Measurements from ENCODE around the gene CXCL16.

The CXCL16 gene, protein sequence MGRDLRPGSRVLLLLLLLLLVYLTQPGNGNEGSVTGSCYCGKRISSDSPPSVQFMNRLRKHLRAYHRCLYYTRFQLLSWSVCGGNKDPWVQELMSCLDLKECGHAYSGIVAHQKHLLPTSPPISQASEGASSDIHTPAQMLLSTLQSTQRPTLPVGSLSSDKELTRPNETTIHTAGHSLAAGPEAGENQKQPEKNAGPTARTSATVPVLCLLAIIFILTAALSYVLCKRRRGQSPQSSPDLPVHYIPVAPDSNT

DNA sequence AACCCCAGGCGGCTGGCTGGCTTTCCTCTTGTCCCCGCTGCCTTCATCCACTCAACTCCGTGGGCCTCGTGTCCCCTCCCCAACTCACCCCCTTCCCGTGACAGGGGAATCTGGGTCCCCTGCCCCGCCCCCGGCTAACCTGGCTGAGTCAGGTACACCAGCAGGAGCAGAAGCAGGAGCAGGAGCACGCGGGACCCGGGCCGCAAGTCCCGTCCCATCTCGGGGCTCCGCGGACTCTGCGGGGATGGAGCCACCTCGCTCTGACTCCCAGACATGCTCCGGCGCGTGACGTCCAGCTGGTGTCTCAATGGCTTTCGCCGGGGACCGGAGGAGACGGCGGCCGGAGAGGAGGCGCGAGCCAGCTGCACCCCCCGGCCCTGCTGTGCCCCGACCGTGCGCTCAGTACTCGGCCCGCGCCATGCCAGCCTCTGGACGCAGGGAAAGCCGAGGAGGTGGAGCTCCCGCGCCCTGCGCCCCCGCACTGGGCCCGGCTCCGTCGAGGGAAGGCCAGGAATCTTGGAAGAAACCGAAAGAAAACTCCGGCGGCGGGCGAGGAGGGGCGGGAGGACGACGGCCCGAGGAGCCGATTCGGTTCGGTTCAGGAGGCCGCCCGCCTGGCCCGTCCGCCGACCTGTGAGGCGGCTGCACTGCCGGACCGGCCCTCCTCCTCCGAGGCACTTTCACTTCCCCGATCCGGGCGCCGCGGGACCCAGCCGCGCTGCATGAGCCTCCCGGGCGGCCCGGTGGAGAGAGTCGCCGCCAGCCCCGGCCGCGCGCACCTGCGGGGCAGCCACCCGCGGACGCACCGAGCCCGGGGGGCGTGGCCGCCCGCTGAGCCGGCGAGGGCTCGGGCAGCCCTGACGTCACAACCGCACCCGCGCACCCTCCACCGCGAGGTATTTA, at the start of gene CXCL16, which contains the start of gene ZMYND15:
Gene CXCL16, minus strand, starts transcription at position 807 of the 903 bp plus-strand sequence. Its CDS starts 589 bp downstream, at position 218.
Gene ZMYND15, plus strand, starts transcription at position 712 of the 903 bp plus-strand sequence. CDS start 716 bp downstream, outside the sequence.
- peak; percentile 83 for DNase-seq (ENCODE audit: low spot score)

DNA sequence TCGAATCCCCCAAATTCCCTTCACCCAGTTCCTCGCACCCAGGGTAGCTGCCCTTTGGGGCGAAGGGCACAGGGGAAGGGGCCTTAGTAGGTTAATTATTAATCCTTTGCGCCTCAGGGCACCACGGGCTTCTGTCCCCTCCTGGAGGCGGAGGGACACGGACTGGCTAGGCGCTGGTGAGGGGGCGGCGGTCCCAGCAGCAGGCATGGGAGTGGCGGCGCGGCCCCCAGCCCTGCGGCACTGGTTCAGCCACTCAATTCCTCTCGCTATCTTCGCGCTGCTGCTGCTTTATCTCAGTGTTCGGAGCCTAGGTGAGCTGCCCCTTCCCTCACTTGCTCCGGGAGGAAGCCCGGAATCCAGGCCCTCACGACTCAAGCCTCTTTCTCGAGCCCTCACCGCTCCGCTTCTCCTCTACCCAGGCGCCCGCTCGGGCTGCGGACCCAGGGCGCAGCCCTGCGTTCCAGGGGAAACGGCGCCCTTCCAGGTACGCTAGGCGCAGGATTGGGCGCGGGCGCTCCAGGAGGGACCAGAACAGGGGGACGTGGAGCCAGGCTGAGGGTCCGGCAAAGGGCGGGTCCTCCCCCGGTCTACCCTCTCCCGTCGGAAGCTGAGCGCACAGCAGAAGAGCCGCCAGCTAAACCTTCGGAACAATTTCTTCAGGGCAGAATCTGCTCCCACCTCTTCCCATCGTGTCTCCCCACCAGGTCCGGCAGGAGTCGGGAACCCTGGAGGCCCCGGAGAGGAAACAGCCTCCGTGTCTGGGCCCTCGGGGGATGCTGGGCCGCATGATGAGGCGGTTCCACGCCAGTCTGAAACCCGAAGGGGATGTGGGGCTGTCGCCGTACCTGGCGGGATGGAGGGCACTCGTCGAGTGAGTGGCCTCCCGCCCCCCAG, 49.3 kb upstream of the CXCL16 start, which contains the start of gene GLTPD2:
Gene GLTPD2, plus strand, starts transcription at position 158 of the 894 bp plus-strand sequence. Its CDS starts 48 bp downstream, at position 206.
- no peak for DNase-seq (ENCODE audit: low spot score)

DNA sequence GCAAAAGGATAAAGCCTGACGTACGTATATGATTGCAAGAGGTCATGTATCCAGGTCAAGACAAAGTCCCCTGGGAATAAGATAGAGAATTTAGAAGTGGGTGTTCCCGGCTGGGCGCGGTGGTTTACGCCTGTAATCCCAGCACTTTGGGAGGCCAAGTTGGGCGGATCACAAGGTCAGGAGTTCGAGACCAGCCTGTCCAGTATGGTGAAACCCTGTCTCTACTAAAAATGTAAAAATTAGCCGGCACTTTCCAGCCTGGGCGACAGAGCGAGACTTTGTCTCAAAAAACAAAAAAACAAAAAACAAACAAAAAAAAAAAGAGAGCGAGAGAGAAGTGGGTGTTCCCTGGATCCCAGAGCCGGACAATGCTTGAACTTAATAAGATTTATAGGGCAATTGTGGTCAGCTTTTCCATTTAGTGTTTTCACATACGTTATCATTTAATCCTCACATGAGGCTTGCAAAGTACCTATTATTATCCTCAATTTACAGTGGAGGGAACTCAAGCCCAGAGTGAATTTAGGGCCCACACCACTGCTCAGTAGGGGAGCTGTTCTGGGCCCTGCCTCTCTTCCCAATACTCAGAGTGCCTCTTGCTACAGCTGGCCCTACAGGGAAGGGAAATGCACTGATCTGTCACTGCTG, 48.6 kb upstream of the CXCL16 start:
- no peak for DNase-seq (ENCODE audit: low spot score)

DNA sequence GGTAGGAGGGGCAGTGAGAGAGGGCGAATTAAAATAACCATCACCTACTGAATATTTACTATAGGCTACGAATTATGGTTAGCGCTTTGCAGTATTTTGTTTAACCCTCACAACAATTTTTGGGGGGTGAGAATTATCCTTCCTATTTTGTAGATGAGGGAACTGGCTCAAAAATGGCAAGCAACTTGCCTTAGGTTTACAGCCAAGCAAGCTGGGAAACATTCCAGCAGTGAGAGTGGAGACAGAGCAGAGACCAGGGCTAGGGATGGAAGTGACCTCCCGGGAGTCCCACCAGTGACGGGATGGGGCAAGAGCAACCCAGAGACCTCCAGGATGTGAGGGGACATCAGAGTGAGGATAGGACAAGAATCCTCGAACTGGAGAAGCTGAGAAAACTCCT, 46.8 kb upstream of the CXCL16 start:
- no peak for DNase-seq (ENCODE audit: low spot score)

DNA sequence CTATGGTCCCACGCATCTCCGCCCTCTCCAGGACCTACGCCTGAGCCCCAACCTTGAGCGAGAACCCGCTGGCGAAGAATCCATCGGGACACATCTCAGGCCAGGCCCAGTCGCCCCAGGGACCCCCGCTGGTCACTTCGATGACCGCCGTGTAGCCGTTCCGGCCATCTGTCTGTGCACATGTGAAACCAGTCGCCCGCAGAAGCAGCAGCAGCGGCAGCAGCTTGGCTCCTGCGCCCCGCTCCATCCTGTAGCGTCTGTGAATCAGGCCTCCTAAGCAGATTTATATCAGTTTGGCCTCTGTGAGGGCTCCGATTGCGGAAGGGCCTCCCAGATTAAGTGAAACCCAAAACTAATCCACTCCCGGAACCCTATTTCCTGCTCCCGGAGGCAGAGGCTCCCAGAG, 46.4 kb upstream of the CXCL16 start, which contains the start of gene VMO1:
Gene VMO1, minus strand, starts transcription at position 259 of the 406 bp plus-strand sequence. Its CDS starts 12 bp downstream, at position 247.
- DNase-seq (ENCODE audit: low spot score): no peak

DNA sequence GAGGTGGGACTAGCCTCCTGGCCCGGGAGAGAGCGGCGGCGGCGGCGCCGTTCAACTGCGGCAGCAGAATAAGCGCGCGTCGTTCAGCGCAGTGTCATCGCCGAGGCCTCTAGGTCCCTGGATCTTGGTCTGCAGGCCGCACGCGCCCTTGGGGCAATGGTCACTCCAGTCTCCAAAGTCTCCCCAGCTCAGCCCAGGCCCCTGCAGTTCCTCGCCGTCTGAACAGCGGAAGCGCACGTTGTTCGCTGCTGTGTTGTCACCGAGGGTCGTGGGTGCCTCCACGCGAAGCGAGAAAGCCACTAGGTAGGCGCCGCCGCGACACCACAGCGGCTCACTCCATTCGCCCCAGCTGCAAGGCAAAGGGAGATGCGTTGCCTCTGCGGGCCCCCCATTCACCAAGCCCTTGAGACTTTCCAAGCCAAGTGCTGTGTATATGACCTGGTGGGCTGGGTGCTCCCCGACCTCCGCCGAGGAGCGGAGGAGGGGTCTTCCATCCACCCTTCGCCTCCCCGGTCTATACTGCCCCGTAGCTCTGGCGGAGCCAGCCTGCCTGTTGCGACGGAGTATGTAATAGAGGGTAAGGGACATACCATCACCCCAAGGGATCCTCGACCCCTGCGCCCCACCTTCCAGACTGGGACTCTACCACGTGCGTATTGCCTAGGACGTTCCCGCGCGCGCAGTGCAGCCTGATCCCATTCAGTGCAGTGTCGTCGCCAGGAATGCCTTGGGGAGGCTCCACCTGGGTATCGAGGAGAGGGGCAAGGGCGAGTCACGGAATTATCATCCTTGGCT, 45.8 kb upstream of the CXCL16 start:
- DNase-seq (ENCODE audit: low spot score): no peak

DNA sequence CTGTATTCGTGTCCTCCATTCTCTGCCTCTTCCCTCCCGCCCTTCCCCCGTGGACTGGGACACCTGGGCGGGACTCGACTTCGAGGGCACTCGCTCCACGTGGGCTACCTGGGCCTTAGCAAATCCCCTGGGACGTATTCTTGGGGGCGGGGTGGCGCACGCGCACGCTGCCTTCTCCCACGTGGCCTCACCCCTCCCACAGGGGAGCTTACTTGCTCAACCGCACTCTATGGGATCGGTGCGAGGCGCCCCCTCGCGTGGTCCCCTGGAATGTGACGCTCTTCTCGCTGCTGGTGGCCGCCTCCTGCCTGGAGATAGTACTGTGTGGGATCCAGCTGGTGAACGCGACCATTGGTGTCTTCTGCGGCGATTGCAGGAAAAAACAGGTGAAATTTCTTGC, 42.9 kb upstream of the CXCL16 start:
- no peak for DNase-seq (ENCODE audit: low spot score)

DNA sequence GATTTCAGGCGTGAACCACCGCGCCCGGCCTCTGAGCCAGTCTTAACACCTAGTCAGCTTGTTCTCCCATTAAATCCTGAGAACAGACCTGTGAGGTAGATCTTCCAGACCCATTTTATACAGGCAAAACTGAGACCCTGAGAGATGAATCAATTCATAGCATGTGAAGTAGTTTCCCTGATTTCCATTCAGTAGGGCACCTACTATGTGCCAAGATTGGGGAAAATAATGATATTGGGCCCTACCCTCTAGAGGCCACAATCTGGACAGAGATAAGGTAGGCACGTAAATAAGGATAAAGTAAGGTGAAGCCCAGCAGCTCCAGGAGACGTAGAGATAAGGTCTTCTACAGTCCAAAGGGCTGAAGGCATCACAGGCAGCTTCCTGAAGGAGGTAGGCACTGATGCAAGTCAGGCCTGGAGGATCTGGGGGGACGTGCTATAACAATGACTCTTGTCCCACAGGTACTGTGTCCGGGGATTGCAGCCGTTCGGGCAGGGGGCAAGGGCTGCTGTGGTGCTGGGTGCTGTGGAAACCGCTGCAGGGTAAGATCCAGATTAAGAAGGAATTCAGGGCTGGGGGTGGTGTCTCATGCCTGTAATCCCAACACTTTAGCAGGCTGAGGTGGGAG, 40.7 kb upstream of the CXCL16 start:
- no peak for DNase-seq (ENCODE audit: low spot score)

DNA sequence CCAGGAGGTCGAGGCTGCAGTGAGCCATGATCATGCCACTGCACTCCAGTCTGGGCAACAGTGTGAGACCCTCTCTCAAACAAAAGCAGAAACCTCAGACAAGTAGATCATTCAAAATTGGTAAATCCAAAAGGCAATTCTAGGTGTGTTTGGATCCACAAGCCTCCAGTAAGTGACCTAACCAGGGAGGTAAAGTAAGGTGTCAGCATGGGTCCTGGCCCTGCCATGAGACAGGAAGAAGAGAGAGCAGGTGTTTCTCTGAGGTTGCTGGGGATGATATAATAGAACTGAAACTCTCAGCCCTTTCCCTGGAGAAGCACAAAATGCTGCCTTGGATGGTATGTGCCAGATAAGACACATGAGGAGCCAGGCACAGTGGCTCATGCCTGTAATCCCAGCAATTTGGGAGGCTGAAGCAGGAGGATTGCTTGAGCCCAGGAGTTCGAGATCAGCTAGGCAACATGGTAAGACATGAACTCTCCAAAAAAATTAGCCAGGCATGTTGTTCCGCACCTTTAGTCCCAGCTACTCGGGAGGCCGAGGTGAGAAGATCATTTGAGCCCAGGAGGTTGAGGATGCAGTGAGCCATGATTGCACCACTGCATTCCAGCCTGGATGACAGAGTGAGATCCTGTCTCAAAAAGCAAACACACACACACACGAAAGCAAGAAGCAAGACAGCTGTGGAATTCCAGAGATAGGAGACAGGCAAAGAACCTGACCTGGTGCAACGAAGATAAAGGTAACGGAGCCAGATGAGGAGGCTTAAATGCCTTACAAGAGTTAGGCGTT, 38.4 kb upstream of the CXCL16 start:
- no peak for DNase-seq (ENCODE audit: low spot score)

DNA sequence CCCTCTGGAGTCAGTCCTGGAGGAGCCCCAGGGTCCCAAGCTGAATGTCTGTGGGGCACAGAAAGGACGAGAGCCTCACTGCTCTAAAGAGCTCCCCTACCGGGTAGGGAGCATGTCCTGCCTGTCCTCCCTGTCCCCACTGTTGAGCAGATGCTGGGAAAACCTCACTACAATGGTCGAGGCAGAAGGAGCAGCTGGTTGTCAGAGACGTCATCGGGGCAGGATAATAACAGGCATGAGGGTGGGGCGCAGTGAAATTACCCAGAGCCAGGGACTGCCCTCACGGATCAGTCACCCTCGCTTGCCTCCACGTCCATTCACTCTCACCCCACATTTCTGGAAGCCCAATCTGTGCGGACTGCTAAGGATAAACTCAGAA, 32.5 kb upstream of the CXCL16 start:
- DNase-seq (ENCODE audit: low spot score): no peak

DNA sequence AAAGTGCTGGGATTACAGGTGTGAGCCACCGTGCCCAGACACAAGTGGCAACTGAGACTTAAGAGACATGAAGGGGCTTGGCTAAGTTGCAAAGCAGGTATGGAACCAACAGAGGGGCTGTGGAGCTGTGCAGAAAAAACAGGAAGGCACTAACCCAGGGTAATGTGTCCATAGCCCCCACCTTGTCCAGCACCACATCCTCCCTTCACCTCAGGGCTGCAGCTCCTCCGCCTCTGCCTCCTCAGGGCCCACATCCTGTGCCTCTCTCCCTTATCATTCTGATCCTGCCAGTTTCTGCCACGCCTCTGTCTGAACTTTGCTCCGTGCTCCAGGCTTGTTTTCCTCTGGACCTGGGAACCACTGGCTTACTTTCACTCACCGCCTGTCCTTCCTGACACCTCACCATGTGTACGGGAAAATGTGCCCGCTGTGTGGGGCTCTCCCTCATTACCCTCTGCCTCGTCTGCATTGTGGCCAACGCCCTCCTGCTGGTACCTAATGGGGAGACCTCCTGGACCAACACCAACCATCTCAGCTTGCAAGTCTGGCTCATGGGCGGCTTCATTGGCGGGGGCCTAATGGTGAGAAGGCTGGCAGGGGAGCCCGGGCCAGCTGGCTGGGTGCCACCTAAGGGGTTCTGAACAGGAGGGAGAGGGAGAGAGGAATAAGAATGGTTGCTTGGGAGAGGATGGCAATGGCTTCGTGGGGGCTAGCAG, 31.9 kb upstream of the CXCL16 start, which contains the start of gene TM4SF5:
Gene TM4SF5, plus strand, starts transcription at position 368 of the 716 bp plus-strand sequence. Its CDS starts 37 bp downstream, at position 405.
- no peak for DNase-seq (ENCODE audit: low spot score)

DNA sequence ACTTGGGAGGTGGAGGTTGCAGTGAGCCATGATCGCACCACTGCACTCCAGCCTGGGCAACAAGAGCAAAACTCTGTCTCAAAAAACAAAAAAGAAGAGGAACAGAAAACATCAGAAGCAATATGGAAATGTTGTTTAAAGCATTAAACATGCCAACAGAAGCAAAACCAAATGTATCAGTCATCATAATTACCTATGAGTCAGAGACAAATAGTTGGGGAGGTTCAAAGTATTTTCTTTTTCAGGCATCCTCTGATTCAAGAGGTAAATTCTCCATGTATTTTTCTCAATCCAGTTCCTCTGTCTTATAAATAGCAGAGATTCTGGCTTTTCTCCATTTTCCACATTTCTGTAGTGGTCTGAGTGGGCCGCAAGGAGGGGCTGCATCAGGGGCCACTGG, 29.9 kb upstream of the CXCL16 start:
- no peak for DNase-seq (ENCODE audit: low spot score)

DNA sequence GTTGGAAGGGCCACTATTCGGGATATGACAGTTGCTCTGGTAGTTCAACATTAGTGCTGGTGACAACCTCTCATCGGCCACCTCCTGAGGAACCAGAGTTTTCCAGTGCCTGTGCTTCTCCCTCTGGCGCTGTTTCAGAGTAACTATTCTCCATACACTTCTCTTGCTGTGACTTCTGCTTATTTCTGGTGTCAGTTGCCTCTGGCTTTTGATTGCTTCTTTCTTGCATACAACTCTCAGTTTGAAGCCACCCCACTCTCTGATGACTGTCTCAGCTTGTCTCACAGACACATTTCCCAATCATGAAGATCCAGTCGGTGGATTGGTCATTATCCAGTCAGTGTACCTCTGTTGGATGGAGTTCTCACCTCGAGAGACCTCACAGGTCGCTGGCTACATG, 28.6 kb upstream of the CXCL16 start:
- DNase-seq (ENCODE audit: low spot score): no peak

DNA sequence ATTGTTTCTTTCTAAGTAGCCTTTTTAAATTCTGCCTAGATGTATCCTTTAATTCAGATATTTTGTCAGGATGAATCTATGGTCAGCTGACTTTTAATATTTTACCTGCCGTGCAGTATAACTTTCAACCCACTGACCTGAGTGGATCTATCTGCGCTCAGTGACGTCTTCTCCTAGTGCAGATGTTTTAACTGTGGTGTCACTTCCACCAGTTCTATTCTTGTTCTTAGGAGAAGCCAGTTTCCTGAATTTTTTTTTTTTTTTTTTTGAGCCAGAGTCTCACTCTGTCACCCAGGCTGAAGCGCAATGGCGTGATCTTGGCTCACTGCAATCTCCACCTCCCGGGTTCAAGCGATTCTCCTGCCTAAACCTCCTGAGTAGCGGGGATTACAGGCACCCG, 27.0 kb upstream of the CXCL16 start:
- DNase-seq (ENCODE audit: low spot score): no peak

DNA sequence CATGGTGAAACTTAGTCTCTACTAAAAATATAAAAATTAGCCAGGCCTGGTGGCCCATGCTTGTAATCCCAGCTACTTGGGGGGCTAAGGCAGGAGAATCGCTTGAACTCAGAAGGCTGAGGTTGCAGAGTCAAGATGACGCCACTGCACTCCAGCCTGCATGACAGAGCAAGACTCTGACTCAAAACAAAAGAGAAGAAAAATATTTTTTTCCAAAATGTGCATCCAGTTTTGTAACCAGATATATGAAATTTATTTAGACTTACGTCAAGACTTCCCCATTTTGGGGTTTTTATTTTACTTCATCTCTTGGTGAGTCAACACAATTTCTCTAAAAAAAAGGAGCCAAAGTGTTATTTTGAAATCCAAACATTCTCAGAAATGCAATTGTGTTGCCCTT, 26.5 kb upstream of the CXCL16 start:
- DNase-seq (ENCODE audit: low spot score): no peak

DNA sequence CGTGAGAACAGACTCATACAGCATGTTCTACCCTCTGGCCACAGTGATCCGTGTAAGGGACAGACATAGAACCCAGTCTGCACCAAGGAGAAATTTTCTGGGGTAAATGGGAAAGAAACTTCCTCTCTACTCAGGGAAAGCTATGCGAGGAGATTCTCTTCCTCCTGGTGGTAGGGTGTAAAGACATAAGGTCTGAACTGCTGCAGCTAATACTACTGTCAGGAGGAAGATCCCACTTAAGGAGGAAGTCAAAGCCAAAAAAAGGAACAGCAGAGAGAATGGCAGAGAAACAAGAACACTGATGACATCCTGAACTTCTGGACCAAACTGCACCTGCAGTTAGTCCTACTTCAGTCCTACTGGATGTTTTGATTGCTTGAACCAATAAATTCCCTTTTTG, 24.9 kb upstream of the CXCL16 start:
- no peak for DNase-seq (ENCODE audit: low spot score)

DNA sequence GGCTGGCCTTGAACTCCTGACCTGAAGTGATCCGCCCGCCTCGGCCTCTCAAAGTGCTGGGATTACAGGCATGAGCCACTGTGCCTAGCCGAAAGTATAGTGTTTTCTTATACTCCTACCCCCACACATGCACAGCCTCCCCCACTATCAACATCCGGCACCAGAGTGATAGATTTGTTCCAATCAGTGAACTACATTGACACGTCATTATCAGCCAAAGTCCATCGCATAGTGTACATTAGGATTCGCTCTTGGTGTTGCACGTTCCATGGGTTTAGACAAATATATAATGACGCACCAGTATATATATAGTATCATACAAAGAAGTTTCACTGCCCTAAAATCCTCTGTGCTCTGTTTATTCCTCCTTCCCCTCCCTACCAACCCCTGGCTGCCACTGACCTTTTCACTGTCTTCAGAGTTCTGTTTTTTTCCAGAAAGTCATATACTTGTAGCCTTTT, 20.1 kb upstream of the CXCL16 start:
- DNase-seq (ENCODE audit: low spot score): no peak

DNA sequence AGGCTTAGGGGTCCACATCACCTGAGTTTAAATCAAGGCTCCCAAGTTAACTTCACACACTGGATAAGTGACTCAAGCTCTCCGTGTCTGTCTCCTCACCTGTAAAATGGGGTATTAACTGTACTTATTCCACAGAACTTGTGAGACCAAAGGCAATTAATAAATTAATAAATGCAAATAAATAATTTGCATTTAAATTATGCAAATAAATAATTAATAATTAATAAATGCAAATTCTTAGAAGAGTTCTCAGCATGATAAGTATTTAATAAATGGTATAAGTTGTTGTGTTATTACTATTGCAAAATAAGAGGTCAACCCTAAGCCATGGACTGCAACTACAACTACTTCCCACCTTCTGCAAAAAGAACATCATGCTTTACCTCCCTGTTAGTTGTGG, 13.7 kb upstream of the CXCL16 start:
- no peak for DNase-seq (ENCODE audit: low spot score)

Data from AG08396 (cell line).